HL-60 (cell line): ENCODE results near the gene DCTN1.

ENCODE experiments used
- CTCF ChIP-seq: IDR thresholded peaks from one replicate; pipeline ENCODE4 v1.5.1; 2011; ENCODE audit warnings: low read length, control low read depth, inconsistent platforms; ENCODE audit not compliant: insufficient read depth
- POLR2AphosphoS5 ChIP-seq: IDR thresholded peaks from 2 replicates; pipeline ENCODE4 v1.6.1; 2012; ENCODE audit warnings: low read depth
- REST ChIP-seq: IDR thresholded peaks from 2 replicates; pipeline ENCODE4 v1.6.1; 2012; ENCODE audit warnings: low read depth; ENCODE audit not compliant: insufficient replicate concordance

GRCh38 chr2:74375838-74376237, 4.3 kb downstream of the DCTN1 start:
- TF ChIP-seq CTCF (no peak), POLR2AphosphoS5 (no peak), REST (no peak)
